ENCODE data around the gene NOS2.
"Not testable (repeated sequence)": the region's sequence is repeated elsewhere in the genome, so short reads cannot be mapped to it uniquely, and the experiment has no call there.

NOS2 gene

GRCh38 chr17:27753726-27754125 lies 46.6 kb downstream of the NOS2 start:
- not testable (repeated sequence) for DNase-seq

DNA sequence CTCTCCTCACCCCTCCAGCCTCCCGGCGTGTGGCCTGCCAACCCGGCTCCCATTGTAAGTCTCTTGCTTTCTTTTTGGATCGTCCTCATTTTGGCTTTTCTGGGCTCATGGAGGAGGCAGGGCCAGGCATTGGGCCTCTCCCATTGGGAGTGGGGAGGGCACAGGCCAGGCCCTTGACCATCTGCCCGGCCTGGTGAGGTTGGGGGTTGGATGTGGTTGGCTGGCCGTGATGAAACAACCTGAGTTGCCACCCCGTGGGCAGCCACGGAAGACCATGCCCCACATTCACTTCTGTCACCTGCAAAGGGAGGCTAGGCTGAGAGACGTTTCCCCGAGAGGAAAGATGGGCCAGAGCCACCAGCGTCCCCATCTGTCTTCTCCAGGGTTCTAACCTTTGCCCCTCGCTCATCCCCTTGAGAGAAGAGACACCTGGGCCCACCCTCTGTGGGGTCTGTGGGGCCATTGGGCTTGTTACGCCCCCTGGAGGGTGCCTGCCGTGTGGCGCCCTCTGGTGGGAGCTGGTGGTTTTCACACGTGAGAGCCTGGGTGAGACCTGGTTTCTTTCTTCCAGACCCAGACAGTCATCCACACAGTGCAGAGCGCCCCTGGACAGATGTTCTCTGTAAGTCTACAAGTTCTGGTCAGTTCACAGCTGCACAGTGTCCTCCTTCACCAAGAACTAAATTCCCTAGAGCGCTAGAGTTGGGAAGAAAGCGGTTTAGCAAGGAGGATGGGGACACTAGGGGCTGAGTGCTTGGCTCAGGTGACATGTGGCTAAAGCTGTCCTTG lies 47.3 kb downstream of the NOS2 start:
- DNase-seq = not testable (repeated sequence)

DNA sequence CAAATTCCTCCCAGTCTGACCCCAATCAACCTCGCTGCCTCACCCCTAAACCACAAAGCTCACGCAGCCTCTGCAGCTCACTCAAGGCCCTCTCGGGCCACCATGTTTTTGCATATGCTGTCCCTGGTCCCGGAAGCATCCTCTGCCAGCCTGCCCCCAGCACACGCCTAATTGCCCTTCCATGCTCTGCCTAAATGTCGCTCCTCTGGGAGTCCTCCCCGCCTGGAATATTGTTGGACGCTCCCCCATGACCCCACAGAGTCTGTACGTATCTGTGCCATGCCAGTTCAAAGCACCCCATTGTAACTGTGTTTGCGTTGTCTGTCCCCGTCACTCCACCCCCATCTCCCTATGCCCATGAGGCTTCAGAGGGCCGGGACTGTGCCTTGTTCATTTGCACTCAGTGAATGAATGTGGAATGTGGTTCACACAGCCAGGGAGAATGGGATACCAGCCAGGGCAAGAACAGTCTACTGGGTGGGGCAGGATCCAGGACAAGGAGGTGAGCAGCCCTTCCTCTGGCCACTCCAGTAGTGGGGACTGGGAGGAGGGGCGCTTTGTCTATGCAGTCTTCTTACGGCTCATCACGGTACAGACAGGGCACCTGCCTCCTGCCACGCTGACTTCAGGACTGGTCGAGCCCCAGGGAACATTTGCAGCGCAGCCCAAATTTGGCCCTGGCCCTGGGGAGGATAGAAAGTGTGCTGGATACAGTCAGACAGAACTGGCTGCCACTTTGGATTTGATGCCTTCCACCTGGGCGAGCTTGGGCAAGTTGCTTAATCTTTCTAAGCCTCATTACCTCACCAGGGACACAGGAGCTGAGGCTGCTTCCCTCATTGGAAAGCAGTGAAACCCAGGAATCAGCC lies 48.5 kb downstream of the NOS2 start:
- DNase-seq = no peak

DNA sequence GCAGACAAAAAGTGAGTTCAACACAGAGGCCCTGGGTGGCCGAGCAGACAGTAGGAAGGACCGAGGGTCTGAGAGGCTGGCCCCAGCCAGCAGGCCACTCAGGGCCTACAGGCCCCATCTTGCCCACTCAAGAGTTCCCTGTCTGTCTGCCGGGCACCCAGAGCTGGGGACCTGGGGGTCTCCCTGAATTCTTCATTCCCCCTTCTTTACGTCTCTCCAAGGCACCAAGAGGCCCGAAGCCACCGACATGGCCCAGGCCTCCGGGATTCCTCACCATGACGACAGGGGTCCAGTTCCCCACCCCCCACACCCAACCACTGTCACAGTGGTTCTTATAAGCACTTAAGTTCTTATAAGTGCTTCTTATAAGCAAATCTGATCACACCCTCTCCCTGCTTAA lies 49.2 kb downstream of the NOS2 start:
- DNase-seq = no peak

DNA sequence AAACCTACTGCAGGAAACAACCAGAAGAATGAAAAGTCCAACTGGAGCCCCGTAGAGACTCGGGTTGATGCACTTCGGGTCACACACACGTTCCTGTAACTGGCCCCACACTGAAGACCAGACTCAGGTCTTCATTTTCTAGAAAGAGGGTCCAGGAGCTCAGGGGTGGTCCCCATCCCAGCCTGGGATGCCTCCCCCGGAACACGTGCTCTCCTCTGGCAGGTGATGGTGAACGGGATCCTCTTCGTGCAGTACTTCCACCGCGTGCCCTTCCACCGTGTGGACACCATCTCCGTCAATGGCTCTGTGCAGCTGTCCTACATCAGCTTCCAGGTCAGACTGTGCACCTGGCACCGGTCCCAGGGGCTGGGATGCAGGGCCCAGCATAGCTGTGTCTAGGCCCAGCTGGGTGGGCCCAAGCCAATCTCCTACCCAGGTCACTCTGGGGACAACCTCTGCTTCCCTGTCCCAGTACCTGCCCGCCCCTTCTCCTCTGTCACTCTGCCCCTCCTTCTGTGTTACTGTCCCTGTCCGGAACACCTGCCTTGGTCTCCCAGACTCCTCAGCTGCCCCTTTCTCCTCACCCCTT lies 50.7 kb downstream of the NOS2 start:
- DNase-seq = not testable (repeated sequence)

DNA sequence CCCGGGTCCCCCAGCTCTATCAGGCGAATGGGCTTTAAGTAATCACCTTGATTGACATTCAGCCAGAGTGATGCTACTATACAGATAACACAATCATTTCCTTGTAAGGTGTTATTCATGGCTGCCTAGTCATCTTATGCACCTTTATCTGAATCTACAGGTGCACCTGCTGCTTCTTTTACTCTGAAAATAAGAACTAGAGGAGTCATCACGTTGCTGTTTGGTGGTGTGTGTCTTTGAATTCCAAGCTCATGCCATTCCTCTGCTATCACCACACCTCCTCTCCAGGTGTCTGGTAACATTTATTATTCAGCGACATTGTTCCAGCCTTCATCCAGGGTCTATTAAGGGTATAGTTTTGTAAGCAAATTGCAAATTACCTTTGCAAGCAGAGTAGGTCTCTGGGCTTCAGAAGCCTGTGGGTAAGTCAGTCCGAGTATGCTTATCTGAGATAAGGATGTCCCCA lies 51.9 kb downstream of the NOS2 start:
- DNase-seq = no peak

DNA sequence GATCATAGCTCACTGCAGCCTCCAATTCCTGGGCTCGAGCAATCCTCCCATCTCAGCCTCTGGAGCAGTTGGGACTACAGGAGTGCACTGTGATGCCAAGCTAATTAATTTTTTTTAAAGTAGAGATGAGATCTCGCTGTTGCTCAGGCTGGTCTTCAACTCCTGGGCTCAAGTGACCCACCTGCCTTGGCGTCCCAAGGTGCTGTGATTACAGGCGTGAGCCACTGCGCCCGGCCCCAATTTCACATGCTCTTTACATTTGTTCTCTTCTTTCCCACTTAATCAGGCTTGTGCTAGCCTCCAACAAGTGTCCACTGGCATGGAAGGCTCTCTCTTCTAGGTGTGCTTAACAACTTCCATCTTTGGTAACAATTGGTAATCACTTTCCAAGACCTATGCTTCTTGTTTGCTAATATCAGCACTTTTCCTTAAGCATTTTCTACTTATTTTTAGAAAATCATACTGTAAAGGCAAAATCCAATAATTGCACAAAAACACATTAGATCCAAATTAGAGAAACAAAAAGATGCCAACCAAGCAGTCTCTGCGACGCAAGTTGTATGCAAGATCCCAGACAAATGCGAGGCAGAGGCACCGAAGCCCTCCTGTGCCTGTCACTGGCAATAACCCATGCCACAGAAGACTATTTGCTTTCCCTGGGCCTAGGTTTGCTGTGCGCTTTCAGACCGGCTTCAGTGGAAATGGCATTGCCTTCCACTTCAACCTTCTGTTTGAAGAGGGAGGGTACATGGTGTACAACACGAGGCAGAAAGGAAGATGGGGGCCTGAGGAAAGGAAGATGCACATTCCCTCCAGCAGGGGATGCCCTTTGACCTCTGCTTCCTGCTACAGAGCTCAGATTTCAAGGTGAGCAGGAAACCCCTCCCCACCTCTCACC lies 52.6 kb downstream of the NOS2 start:
- no peak for DNase-seq

DNA sequence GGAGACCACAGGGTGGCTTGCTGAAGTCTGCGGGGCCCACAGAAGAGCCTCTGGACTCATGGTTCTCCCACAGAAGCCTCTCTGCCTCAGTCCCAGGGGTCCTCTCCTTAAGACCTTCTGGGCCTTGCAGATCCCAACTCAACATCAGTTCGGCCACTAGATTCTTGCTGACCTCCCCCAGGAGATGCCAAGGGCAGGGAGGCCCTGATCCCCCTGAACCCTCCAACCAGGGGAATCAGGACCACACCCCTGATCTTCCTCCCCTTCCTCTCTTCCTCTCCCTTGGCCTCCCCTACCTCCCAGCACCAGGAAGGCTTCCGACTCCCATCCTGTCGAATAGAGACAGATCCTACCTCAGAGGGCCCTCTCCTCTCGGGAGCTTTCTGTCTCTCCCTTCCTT lies 53.4 kb downstream of the NOS2 start:
- no peak for DNase-seq

GRCh38 chr17:27746320-27746719 lies 54.0 kb downstream of the NOS2 start:
- not testable (repeated sequence) for DNase-seq

GRCh38 chr17:27745207-27745830 lies 55.0 kb downstream of the NOS2 start:
- not testable (repeated sequence) for DNase-seq

GRCh38 chr17:27743281-27743885 lies 56.9 kb downstream of the NOS2 start:
- DNase-seq = no peak

GRCh38 chr17:27741971-27742575 lies 58.3 kb downstream of the NOS2 start:
- DNase-seq = no peak

GRCh38 chr17:27741361-27741861 lies 58.9 kb downstream of the NOS2 start:
- DNase-seq = no peak

DNA sequence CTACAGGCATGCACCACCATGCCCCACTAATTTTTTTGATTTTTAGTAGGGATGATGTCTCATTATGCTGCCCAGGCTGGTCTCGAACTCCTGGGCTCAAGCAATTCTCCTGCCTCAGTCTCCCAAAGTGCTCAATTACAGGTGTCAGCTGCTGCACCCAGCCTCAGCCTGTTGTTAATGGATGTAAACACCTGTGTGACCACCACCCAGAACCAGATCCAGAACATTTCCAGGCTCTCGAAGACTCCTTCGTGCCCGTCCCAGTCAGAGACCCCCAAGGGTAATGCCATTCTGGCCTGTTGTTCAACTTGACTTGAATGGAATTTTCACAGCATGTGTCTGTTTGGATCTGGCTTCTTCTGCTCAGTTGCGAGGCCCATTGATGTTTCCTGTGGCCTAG lies 59.8 kb downstream of the NOS2 start:
- DNase-seq = not testable (repeated sequence)

GRCh38 chr17:27733773-27734172 lies 66.6 kb downstream of the NOS2 start:
- no peak for DNase-seq

GRCh38 chr17:27732746-27733145 lies 67.6 kb downstream of the NOS2 start:
- not testable (repeated sequence) for DNase-seq

DNA sequence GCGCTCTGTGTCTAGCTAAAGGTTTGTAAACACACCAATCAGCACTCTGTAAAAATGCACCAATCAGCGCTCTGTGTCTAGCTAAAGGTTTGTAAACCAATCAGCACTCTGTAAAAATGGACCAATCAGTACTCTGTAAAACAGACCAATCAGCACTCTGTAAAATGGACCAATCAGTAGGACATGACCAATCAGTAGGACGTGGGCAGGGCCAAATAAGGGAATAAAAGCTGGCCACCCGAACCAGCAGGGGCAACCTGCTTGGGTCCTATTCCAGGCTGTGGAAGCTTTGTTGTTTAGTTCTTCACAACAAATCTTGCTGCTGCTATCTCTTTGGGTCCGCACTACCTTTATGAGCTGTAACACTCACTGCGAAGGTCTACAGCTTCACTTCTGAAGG lies 74.3 kb downstream of the NOS2 start:
- DNase-seq = not testable (repeated sequence)

- no peak for DNase-seq
These were observed 78.5 kb downstream of the NOS2 start for GRCh38 chr17:27721797-27722196.

All from activated T-cell treated with anti-CD3 and anti-CD28 coated beads, Interleukin-2, amount 50 U/mL, for 1 hour (primary cell).